ENCODE results near the gene ZNF688.

GRCh38 chr16:30527635-30528178 is 43.8 kb downstream of the ZNF688 start:
- TF ChIP-seq CTCF (IDR thresholded peaks at IDR 0.05; ENCODE audit: low read depth, low read length, poor library complexity, severe bottlenecking) (no peak), EZH2phosphoT487 (IDR thresholded peaks at IDR 0.05; ENCODE audit: borderline replicate concordance, low read length) (no peak)
